ENCODE data around the gene NHERF2. TPM values are rescaled to one million over a fixed set of nuclear protein-coding genes. Genes with fewer than 3 reads are reported as not detected.

The NHERF2 gene
- total and polyA plus RNA-seq, 2 experiments from 2014 or later = 12.0 to 16.5 TPM

GRCh38 chr16:2064368-2064945 lies 37.8 kb downstream of the NHERF2 start:
- Histone ChIP-seq H3K4me1 (ENCODE audit: insufficient read depth) (no peaks in the 10 kb centered on the region), H3K79me2 (replicated peaks; ENCODE audit: insufficient read depth) (no peaks in the 10 kb centered on the region), H3K4me2 (no peak overlapping the region), H4K20me1 (replicated peaks; ENCODE audit: insufficient read depth) (no peaks in the 10 kb centered on the region; the same call in 1 of the 2 replicates), H3K9me2 (ENCODE audit: insufficient read depth) (no peaks in the 10 kb centered on the region), H3F3A (replicated peaks; ENCODE audit: low read depth) (no peaks in the 10 kb centered on the region), H3K36me3 (ENCODE audit: insufficient read depth) (0 out of 2 replicates have a peak, but pooled peaks cover 8% of the 10 kb centered on the region), H2AFZ (no peak overlapping the region), H3K4me3 (no peak overlapping the region), H3K27ac (ENCODE audit: low read depth) (no peak overlapping the region), H3K27me3 (ENCODE audit: insufficient read depth) (no peaks in the 10 kb centered on the region)
- peaks cover 15% of the 10 kb centered on the region for H3K36me3 Mint-ChIP-seq (ENCODE audit: low read depth)
- no peak for DNase-seq (ENCODE audit: low spot score)
- H3K27ac Mint-ChIP-seq = no peak overlapping the region
- H3K4me1 Mint-ChIP-seq = no peaks in the 10 kb centered on the region
- no peaks in the 10 kb centered on the region for H3K9me3 Mint-ChIP-seq
- peaks cover 7% of the 10 kb centered on the region for H3K27me3 Mint-ChIP-seq (ENCODE audit: insufficient read depth, low read depth, poor library complexity)
- TF ChIP-seq STAT1 (IDR thresholded peaks at IDR 0.05; ENCODE audit: unreplicated experiment) (no peak), JUNB (IDR thresholded peaks at IDR 0.05; ENCODE audit: unreplicated experiment) (no peak), ZNF462 (CRISPR knock-in tag; IDR thresholded peaks at IDR 0.05) (no peak), CREB1 (CRISPR knock-in tag; IDR thresholded peaks at IDR 0.05; ENCODE audit: low read depth) (no peak), EZH2phosphoT487 (IDR thresholded peaks at IDR 0.05; ENCODE audit: unreplicated experiment) (no peak), EZH2 (IDR thresholded peaks at IDR 0.05; ENCODE audit: low read depth, unreplicated experiment) (no peak), REST (IDR thresholded peaks at IDR 0.05; ENCODE audit: unreplicated experiment) (no peak), ETS1 (IDR thresholded peaks at IDR 0.05) (no peak), CTCF (conservative IDR thresholded peaks at IDR 0.05; ENCODE audit: low read depth in 2 of 2) (no peak), POLR2AphosphoS5 (IDR thresholded peaks at IDR 0.05; ENCODE audit: low read depth) (no peak), NANOG (IDR thresholded peaks at IDR 0.05; ENCODE audit: borderline replicate concordance) (no peak), ZNF331 (CRISPR knock-in tag; IDR thresholded peaks at IDR 0.05; ENCODE audit: low read depth) (no peak), ZNF114 (CRISPR knock-in tag; IDR thresholded peaks at IDR 0.05) (no peak)
- H3K4me3 Mint-ChIP-seq = no peak overlapping the region
- ATAC-seq = no peak
